HepG2 (cell line): ENCODE data around the gene MPC1. TPM values are rescaled to one million over a fixed set of nuclear protein-coding genes. Genes with fewer than 3 reads are reported as not detected.
A peak's percentile ranks its signal among the peaks of the same experiment; 100 is the strongest.

Experiments
- AHR ChIP-seq: IDR thresholded peaks from 2 replicates; pipeline ENCODE4 v1.6.1; 2018; ENCODE audit warnings: missing genetic modification reagents, missing compliant biosample characterization
- BORCS8-MEF2B ChIP-seq: sonication (generic); formaldehyde crosslinking; IDR thresholded peaks from 2 replicates; pipeline ENCODE4 v1.8.0; 2022; ENCODE audit warnings: mild to moderate bottlenecking, missing genetic modification reagents
- CHCHD3 ChIP-seq: sonication (generic); formaldehyde crosslinking; IDR thresholded peaks from 2 replicates; pipeline ENCODE4 v1.8.0; 2022; ENCODE audit warnings: mild to moderate bottlenecking, missing genetic modification reagents, moderate library complexity
- GATAD1 ChIP-seq: IDR thresholded peaks from 2 replicates; pipeline ENCODE4 v1.6.1; 2016; ENCODE audit warnings: missing genetic modification reagents, missing compliant biosample characterization
- HDAC6 ChIP-seq: fragments of 200-600 bp; sonication (generic); IDR thresholded peaks from 2 replicates; pipeline ENCODE4 v1.7.0; 2017; ENCODE audit warnings: mild to moderate bottlenecking, antibody characterized with exemption, low read length, low read depth
- HIVEP1 ChIP-seq: sonication (generic); formaldehyde crosslinking; IDR thresholded peaks from 2 replicates; pipeline ENCODE4 v1.4.0; 2020; ENCODE audit warnings: mild to moderate bottlenecking, missing genetic modification reagents
- HOXA9 ChIP-seq: sonication (generic); formaldehyde crosslinking; IDR thresholded peaks from 2 replicates; pipeline ENCODE4 v1.8.1; 2022; ENCODE audit warnings: missing genetic modification reagents, mild to moderate bottlenecking, moderate library complexity, borderline replicate concordance
- MEIS2 ChIP-seq: sonication (generic); formaldehyde crosslinking; IDR thresholded peaks from 2 replicates; pipeline ENCODE4 v1.9.0; 2021; ENCODE audit warnings: mild to moderate bottlenecking, missing genetic modification reagents
- NCOA1 ChIP-seq: sonication (generic); formaldehyde crosslinking; IDR thresholded peaks from 2 replicates; pipeline ENCODE4 v1.9.0; 2021; ENCODE audit warnings: missing genetic modification reagents
- PHF5A ChIP-seq: IDR thresholded peaks from one replicate; pipeline ENCODE4 v1.6.1; 2018; ENCODE audit warnings: low read depth, missing genetic modification reagents; ENCODE audit not compliant: unreplicated experiment
- RXRB ChIP-seq: IDR thresholded peaks from 2 replicates; pipeline ENCODE4 v1.6.1; 2016; ENCODE audit warnings: borderline replicate concordance, missing genetic modification reagents, missing compliant biosample characterization
- SP1 ChIP-seq, 2 experiments: fragments of 450-650 bp in 1 of 2; sonication (generic) in 1 of 2; formaldehyde crosslinking in 1 of 2; IDR thresholded peaks; 2 replicates each; pipeline versions ENCODE4 v1.4.0 to v1.6.1; 2016 to 2020; ENCODE audit warnings: missing genetic modification reagents in 1 of 2
- ZFP1 ChIP-seq: IDR thresholded peaks from 2 replicates; pipeline ENCODE4 v1.6.1; 2016
- ZNF10 ChIP-seq: sonication (generic); formaldehyde crosslinking; IDR thresholded peaks from 2 replicates; pipeline ENCODE4 v1.4.0; 2020; ENCODE audit warnings: mild to moderate bottlenecking, low read depth, missing genetic modification reagents, borderline replicate concordance
- ZNF160 ChIP-seq: sonication (generic); formaldehyde crosslinking; IDR thresholded peaks from 2 replicates; pipeline ENCODE4 v1.8.0; 2022; ENCODE audit warnings: mild to moderate bottlenecking, inconsistent platforms, missing genetic modification reagents
- ZNF225 ChIP-seq: sonication (generic); formaldehyde crosslinking; IDR thresholded peaks from 2 replicates; pipeline ENCODE4 v1.4.0; 2020; ENCODE audit warnings: mild to moderate bottlenecking, missing genetic modification reagents
- ZNF263 ChIP-seq: sonication (generic); formaldehyde crosslinking; IDR thresholded peaks from 2 replicates; pipeline ENCODE4 v1.4.0; 2020; ENCODE audit warnings: missing genetic modification reagents
- ZNF30 ChIP-seq: sonication (generic); formaldehyde crosslinking; IDR thresholded peaks from 2 replicates; pipeline ENCODE4 v1.5.0; 2020; ENCODE audit warnings: mild to moderate bottlenecking, missing genetic modification reagents
- ZNF629 ChIP-seq: sonication (generic); formaldehyde crosslinking; conservative IDR thresholded peaks from 2 replicates; pipeline ENCODE4 v1.5.0; 2020; ENCODE audit warnings: missing genetic modification reagents
- ZNF724P ChIP-seq: sonication (generic); formaldehyde crosslinking; IDR thresholded peaks from 2 replicates; pipeline ENCODE4 v1.8.0; 2022; ENCODE audit warnings: missing genetic modification reagents, borderline replicate concordance
- ZNF839 ChIP-seq: sonication (generic); formaldehyde crosslinking; IDR thresholded peaks from 2 replicates; pipeline ENCODE4 v1.4.0; 2020; ENCODE audit warnings: missing genetic modification reagents, mild to moderate bottlenecking, borderline replicate concordance
- ZSCAN22 ChIP-seq: sonication (generic); formaldehyde crosslinking; IDR thresholded peaks from 2 replicates; pipeline ENCODE4 v1.4.0; 2020; ENCODE audit warnings: mild to moderate bottlenecking, missing genetic modification reagents
- polyA plus RNA-seq, 8 experiments: library from polyadenylated mRNA; depleted of rRNA in 3 of 8; stranded (reverse) in 7 of 8; unstranded in 1 of 8; fragments of >200 nt; fragmentation: Illumina TruSeq in 4 of 8; extraction: Trizol in 4 of 8; gene quantifications; 2 replicates each; pipeline versions ENCODE4 v1.2.1 to v1.2.3, GENCODE V29; 2011 to 2016; ENCODE audit warnings: low read depth in 4 of 8, missing spikeins in 1 of 8, mixed read lengths in 1 of 8; ENCODE audit not compliant: insufficient read depth in 1 of 8
- total RNA-seq, 5 experiments: library from RNA; depleted of rRNA; stranded (reverse); fragments of >200 nt; fragmentation: Illumina TruSeq; extraction: Trizol; gene quantifications; 2 replicates each; pipeline ENCODE4 v1.2.3, GENCODE V29; 2016; ENCODE audit warnings: low read depth in 1 of 5
- TF ChIP-seq, protein P1 (sequence below): sonication (generic); formaldehyde crosslinking; IDR thresholded peaks from 2 replicates; pipeline ENCODE4; 2020; ENCODE audit warnings: missing genetic modification reagents, mild to moderate bottlenecking, borderline replicate concordance
- TF ChIP-seq, protein P2 (sequence below): IDR thresholded peaks from 2 replicates; pipeline ENCODE4 v1.6.1; 2018; ENCODE audit warnings: missing genetic modification reagents, mild to moderate bottlenecking, missing compliant biosample characterization
- TF ChIP-seq, protein P3 (sequence below): sonication (generic); formaldehyde crosslinking; IDR thresholded peaks from 2 replicates; pipeline ENCODE4 v1.5.1; 2020; ENCODE audit warnings: missing genetic modification reagents, mild to moderate bottlenecking, borderline replicate concordance

The MPC1 gene
- total and polyA plus RNA-seq, 2 of the 13 experiments (the other 11 are each of a cell fraction or from before 2014, with no cell fraction given), result 189 to 214 TPM

DNA sequence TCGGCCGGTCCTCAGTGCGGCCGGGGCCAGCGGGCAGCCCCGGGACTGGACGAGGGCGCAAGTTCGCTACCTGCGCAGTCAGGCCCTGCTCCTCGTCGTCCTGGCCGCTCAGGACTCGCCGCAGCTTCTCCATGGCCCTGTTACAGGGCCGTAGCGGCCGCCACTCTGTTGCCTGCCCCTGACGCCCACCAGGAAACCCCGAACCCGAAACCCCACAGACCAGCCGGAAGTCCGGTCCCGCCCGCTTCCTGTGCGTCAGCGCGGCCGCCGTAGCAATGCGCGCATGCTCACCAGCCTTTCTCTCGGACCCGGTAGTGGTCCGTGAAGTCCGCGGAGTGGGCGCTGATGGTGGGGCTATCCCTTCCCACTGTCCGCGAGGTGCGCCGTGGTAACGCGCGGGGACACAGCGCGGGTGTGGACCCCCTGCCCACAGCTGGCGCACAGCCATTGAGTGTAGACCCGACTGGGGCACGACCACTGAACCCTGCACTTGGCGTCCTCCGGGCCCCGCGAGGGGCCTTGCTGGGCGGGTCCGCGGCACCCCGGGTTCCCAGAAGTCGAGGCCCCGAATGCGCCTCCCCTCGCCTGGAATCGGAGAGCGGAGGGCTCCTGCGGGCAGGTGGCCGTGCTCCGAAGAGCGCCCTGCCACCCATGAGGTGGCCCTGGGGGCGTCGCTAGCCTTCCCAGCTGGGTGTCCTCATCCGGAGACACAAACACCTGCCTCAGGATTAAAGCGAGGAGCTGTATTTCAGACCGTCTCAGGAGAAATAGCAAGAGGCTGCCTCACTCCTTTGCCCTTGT lies 40.2 kb downstream of the MPC1 start, which contains the start of gene SFT2D1 (continued):
- TF ChIP-seq ZNF263 (CRISPR knock-in tag), result peak; percentile 50
- TF ChIP-seq ZNF10 (CRISPR knock-in tag), result no peak
- TF ChIP-seq HDAC6, result no peak
- no peak for TF ChIP-seq PHF5A
- TF ChIP-seq ZNF629 (CRISPR knock-in tag), result no peak; the same call in 1 of the 2 replicates
- TF ChIP-seq, protein P1, sequence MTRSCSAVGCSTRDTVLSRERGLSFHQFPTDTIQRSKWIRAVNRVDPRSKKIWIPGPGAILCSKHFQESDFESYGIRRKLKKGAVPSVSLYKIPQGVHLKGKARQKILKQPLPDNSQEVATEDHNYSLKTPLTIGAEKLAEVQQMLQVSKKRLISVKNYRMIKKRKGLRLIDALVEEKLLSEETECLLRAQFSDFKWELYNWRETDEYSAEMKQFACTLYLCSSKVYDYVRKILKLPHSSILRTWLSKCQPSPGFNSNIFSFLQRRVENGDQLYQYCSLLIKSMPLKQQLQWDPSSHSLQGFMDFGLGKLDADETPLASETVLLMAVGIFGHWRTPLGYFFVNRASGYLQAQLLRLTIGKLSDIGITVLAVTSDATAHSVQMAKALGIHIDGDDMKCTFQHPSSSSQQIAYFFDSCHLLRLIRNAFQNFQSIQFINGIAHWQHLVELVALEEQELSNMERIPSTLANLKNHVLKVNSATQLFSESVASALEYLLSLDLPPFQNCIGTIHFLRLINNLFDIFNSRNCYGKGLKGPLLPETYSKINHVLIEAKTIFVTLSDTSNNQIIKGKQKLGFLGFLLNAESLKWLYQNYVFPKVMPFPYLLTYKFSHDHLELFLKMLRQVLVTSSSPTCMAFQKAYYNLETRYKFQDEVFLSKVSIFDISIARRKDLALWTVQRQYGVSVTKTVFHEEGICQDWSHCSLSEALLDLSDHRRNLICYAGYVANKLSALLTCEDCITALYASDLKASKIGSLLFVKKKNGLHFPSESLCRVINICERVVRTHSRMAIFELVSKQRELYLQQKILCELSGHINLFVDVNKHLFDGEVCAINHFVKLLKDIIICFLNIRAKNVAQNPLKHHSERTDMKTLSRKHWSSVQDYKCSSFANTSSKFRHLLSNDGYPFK (CRISPR knock-in tag), result peak; percentile 91
- peak; percentile 54; the same call in 1 of the 2 replicates for TF ChIP-seq NCOA1 (CRISPR knock-in tag)
- TF ChIP-seq ZNF30, result peak; percentile 28; the same call in 1 of the 2 replicates
- TF ChIP-seq CHCHD3 (CRISPR knock-in tag), result no peak
- peak; percentile 96 for TF ChIP-seq HIVEP1
- TF ChIP-seq BORCS8-MEF2B (CRISPR knock-in tag), result peak; percentile 96
- TF ChIP-seq ZFP1 (CRISPR knock-in tag), result peak; percentile 84
- TF ChIP-seq AHR (CRISPR knock-in tag), result 0 out of 2 replicates have a peak, but pooled peaks have one; percentile 95
- TF ChIP-seq HOXA9 (CRISPR knock-in tag), result peak; percentile 93; the same call in 1 of the 2 replicates
- TF ChIP-seq GATAD1 (CRISPR knock-in tag), result peak; percentile 96
- peak; percentile 93 for TF ChIP-seq ZNF225 (CRISPR knock-in tag)
- peak; percentile 95; the same call in 1 of the 2 replicates for TF ChIP-seq ZNF160 (CRISPR knock-in tag)
- peak; percentile 80 for TF ChIP-seq ZNF724P (CRISPR knock-in tag)
- peak; percentile 85; the same call in 1 of the 2 replicates for TF ChIP-seq MEIS2
- TF ChIP-seq RXRB, result peak; percentile 72
- TF ChIP-seq SP1 (IDR thresholded peaks at IDR 0.05), result no peak
- peak; percentile 60 for TF ChIP-seq SP1 (CRISPR knock-in tag; IDR thresholded peaks at IDR 0.05)
- TF ChIP-seq, protein P2, sequence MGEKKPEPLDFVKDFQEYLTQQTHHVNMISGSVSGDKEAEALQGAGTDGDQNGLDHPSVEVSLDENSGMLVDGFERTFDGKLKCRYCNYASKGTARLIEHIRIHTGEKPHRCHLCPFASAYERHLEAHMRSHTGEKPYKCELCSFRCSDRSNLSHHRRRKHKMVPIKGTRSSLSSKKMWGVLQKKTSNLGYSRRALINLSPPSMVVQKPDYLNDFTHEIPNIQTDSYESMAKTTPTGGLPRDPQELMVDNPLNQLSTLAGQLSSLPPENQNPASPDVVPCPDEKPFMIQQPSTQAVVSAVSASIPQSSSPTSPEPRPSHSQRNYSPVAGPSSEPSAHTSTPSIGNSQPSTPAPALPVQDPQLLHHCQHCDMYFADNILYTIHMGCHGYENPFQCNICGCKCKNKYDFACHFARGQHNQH (CRISPR knock-in tag), result peak; percentile 81; the same call in 1 of the 2 replicates
- peak; percentile 99 for TF ChIP-seq ZNF839
- TF ChIP-seq, protein P3, sequence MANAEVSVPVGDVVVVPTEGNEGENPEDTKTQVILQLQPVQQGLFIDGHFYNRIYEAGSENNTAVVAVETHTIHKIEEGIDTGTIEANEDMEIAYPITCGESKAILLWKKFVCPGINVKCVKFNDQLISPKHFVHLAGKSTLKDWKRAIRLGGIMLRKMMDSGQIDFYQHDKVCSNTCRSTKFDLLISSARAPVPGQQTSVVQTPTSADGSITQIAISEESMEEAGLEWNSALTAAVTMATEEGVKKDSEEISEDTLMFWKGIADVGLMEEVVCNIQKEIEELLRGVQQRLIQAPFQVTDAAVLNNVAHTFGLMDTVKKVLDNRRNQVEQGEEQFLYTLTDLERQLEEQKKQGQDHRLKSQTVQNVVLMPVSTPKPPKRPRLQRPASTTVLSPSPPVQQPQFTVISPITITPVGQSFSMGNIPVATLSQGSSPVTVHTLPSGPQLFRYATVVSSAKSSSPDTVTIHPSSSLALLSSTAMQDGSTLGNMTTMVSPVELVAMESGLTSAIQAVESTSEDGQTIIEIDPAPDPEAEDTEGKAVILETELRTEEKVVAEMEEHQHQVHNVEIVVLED, result peak; percentile 97
- TF ChIP-seq ZSCAN22, result no peak
